ENCODE measurements around the gene ADAMTS13.

GRCh38 chr9:133429214-133429613 is 7.0 kb downstream of the ADAMTS13 start:
- no peak for TF ChIP-seq POLR2A (IDR thresholded peaks at IDR 0.05)
- no peak for TF ChIP-seq CTCF (IDR thresholded peaks at IDR 0.05 in 4 of 5, conservative IDR thresholded peaks at IDR 0.05 in 1 of 5)
